Nephron progenitor cell (in vitro differentiated cells): Measurements from ENCODE around the gene PREP.

Experiments
- DNase-seq: peaks from one replicate; pipeline ENCODE4 v3.0.0; 2021
- H3K27ac Mint-ChIP-seq: 2 replicates; pipeline ENCODE4 v1.8.0; 2021; ENCODE audit warnings: mild to moderate bottlenecking, moderate library complexity, mixed read lengths
- H3K27me3 Mint-ChIP-seq: 2 replicates; pipeline ENCODE4 v1.8.0; 2021; ENCODE audit warnings: mild to moderate bottlenecking, low read depth, mixed read lengths; ENCODE audit not compliant: poor library complexity
- H3K36me3 Mint-ChIP-seq: 2 replicates; pipeline ENCODE4 v1.8.0; 2021; ENCODE audit warnings: low read depth, mixed read lengths
- H3K4me1 Mint-ChIP-seq: 2 replicates; pipeline ENCODE4 v1.8.0; 2021; ENCODE audit warnings: mixed read lengths
- H3K4me3 Mint-ChIP-seq: 2 replicates; pipeline ENCODE4 v1.8.0; 2021; ENCODE audit warnings: mild to moderate bottlenecking, moderate library complexity, mixed read lengths
- H3K9me3 Mint-ChIP-seq: 2 replicates; pipeline ENCODE4 v1.8.0; 2021; ENCODE audit warnings: mild to moderate bottlenecking, moderate library complexity, mixed read lengths
- TF ChIP-seq, protein P1 (sequence below): fragments of 200-600 bp; sonication (generic); IDR thresholded peaks from 2 replicates; pipeline ENCODE4 v1.5.0; 2021; ENCODE audit warnings: antibody characterized with exemption

PREP gene

DNA sequence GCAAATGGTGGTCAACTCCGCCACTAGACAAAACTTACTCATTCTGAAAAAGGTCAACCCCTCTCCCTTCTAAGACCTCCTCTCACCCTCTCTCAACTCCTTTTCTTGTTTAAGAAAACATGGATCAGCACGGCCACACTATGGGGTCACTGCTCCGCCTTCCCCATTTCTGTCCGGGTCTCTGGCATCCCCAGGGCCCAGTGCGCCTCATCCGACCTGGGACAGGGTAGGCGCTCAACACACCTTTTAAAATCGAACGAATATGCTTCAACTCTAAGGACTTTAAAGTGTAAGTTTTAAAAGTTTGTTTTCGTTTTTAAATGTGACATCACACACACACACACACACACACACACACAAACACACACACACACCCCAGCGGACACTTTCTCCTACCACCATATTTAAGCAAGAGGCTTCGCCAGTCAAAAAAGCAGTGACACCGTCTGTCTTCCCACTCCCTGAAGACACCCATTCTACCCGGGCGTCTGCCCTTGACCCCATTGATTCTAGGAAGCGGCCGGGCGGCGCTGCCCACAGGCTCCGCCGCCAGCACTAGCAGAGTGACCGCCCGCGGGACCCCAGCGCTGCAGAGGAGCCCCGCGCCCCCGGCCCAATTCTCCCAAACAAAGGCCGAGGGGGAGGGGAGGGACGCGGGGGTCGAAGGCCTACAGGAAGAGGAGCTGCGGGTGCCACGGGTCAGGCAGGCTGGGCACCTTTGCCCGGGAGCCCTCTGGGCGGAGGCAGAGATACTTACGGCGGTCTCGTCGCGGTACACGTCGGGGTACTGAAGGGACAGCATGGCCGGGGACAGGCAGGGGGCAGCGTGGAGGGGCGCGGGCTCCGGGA, 568 bp downstream of the PREP start:
- Mint-ChIP-seq H3K4me3 (peak overlapping the region; percentile 94), H3K36me3 (no peaks in the 10 kb centered on the region), H3K27me3 (no peaks in the 10 kb centered on the region), H3K4me1 (peaks cover 61% of the 10 kb centered on the region), H3K9me3 (no peaks in the 10 kb centered on the region), H3K27ac (peak overlapping the region; percentile 86)
- DNase-seq: peak; percentile 18
- TF ChIP-seq, protein P1, sequence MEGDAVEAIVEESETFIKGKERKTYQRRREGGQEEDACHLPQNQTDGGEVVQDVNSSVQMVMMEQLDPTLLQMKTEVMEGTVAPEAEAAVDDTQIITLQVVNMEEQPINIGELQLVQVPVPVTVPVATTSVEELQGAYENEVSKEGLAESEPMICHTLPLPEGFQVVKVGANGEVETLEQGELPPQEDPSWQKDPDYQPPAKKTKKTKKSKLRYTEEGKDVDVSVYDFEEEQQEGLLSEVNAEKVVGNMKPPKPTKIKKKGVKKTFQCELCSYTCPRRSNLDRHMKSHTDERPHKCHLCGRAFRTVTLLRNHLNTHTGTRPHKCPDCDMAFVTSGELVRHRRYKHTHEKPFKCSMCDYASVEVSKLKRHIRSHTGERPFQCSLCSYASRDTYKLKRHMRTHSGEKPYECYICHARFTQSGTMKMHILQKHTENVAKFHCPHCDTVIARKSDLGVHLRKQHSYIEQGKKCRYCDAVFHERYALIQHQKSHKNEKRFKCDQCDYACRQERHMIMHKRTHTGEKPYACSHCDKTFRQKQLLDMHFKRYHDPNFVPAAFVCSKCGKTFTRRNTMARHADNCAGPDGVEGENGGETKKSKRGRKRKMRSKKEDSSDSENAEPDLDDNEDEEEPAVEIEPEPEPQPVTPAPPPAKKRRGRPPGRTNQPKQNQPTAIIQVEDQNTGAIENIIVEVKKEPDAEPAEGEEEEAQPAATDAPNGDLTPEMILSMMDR: no peak

DNA sequence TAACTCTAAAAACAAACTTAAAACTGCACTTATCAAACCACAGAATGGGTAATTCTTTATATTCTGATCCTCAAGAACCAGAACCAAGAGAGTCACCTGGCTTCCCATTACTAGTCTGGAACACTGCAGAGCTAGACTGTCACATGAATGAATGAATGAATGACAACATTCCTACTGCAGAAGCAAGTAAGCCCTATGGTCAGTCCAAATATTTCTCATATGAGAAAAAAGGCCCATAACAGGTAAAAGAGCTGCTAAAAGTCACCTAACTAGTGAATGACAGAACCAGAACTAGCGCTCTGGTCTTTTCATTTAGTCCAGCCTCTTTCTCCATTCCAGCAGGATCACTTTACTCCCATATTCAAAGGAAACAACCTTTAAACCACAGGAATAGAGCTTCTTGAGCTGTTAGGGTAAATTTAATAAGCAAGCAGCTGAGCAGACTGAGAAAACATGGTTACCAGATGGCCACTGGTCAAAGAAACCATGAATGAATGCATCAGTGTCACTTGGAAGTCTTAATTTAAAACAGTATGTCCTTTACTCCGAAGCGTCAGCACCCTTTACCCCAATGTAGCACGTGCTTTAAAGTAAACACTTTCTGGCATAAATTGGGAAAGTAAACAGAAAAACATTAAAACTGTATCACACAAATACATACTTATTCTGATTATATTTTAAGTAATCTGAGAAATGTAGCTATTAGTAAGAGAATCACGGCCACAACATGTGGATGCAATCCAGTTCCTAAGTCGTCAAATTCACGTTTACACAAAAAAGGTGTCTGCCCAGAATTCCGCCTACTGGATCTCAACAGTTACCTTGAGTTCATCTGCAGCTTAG, 1.4 kb downstream of the PREP start:
- Mint-ChIP-seq H3K9me3 (no peaks in the 10 kb centered on the region), H3K36me3 (peaks cover 2% of the 10 kb centered on the region), H3K4me3 (peak overlapping the region; percentile 94), H3K4me1 (peaks cover 61% of the 10 kb centered on the region), H3K27ac (peak overlapping the region; percentile 86), H3K27me3 (no peaks in the 10 kb centered on the region)
- TF ChIP-seq, protein P1: no peak
- DNase-seq: no peak

DNA sequence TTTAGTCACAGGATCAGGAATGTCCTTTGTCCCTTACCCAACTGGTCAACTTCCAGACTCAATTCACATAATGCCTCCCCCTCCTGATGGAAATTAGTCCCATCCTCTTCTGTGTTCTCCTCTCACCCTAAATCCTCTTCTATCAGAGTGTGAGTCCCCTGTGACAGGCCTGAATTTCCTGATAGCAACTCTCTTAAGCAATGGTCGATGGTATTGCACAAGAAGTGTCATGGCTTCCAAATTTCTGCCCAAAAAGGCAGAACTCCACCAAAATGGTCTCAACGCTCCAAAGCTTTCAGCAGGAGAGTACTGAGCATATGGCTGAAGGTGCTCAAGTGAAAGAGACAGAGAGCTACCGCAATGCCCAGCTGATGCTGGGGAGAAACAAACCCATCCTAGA, 2.4 kb downstream of the PREP start:
- peaks cover 12% of the 10 kb centered on the region for H3K36me3 Mint-ChIP-seq
- no peaks in the 10 kb centered on the region for H3K9me3 Mint-ChIP-seq
- no peak for DNase-seq
- TF ChIP-seq, protein P1: no peak
- no peaks in the 10 kb centered on the region for H3K27me3 Mint-ChIP-seq
- no peak overlapping the region for H3K27ac Mint-ChIP-seq
- peaks cover 61% of the 10 kb centered on the region for H3K4me1 Mint-ChIP-seq
- H3K4me3 Mint-ChIP-seq: peak overlapping the region; percentile 24

DNA sequence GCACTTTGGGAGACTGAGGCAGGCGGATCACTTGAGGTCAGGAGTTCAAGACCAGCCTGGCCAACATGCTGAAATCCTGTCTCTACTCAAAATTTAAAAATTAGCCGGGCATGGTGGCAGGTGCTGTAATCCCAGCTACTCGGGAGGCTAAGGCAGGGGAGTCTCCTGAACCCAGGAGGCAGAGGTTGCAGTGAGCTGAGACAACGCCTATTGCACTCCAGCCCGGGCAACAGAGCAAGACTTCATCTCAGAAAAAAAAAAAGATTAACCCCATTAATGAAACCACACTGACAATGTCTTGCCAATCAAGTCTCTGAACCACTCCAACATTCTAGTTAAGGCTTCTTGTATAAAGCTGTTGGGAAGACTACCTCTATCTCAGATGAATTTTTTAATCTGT, 4.0 kb downstream of the PREP start:
- TF ChIP-seq, protein P1: no peak
- H3K27ac Mint-ChIP-seq: no peak overlapping the region
- peaks cover 55% of the 10 kb centered on the region for H3K4me1 Mint-ChIP-seq
- peaks cover 26% of the 10 kb centered on the region for H3K36me3 Mint-ChIP-seq
- no peaks in the 10 kb centered on the region for H3K27me3 Mint-ChIP-seq
- H3K9me3 Mint-ChIP-seq: no peaks in the 10 kb centered on the region
- no peak for DNase-seq
- H3K4me3 Mint-ChIP-seq: no peak overlapping the region

DNA sequence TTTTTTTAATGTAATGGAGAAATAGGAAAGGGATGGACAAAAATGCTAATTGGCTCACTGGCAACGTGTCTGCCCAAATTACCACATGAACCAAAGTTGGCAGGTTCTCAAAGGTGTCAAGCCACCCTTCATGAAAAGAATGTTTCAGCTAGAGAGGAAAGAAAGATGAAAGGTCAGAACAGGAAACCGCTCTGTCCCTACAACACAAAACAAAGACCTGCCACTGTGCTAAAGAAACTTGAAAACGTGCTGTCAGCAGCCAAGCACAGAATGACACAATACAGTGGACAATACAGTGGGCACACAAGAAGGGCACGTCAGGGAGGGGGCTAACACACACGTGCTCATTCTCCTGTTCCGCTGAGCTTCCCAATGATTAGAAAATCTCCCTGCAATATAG, 4.9 kb downstream of the PREP start:
- Mint-ChIP-seq H3K4me1 (peaks cover 49% of the 10 kb centered on the region), H3K36me3 (peaks cover 31% of the 10 kb centered on the region), H3K4me3 (no peak overlapping the region), H3K27ac (no peak overlapping the region), H3K9me3 (no peaks in the 10 kb centered on the region), H3K27me3 (no peaks in the 10 kb centered on the region)
- no peak for DNase-seq
- TF ChIP-seq, protein P1: no peak
